Measurements from ENCODE around the gene ANKRD23. TPM values are rescaled to one million over a fixed set of nuclear protein-coding genes. Genes with fewer than 3 reads are reported as not detected.

Gene ANKRD23
- total and polyA plus RNA-seq, 2 experiments from 2014 or later = 0.76 to 1.4 TPM

GRCh38 chr2:96841701-96842495, 1.9 kb downstream of the ANKRD23 start:
- no peak overlapping the region for H3K27ac ChIP-seq
- no peaks in the 10 kb centered on the region for H3K9me3 ChIP-seq (ENCODE audit: low read depth)
- H3F3A ChIP-seq (ENCODE audit: insufficient read depth) = no peaks in the 10 kb centered on the region
- in situ Hi-C loops (cut with MboI) = no loop called here
- no peaks in the 10 kb centered on the region for H3K4me1 ChIP-seq (ENCODE audit: insufficient read depth)
- H4K20me1 ChIP-seq (ENCODE audit: insufficient read depth) = no peaks in the 10 kb centered on the region
- no peaks in the 10 kb centered on the region for H3K9me2 ChIP-seq (ENCODE audit: insufficient read depth)
- H3K4me2 ChIP-seq (ENCODE audit: unreplicated experiment) = no peak overlapping the region
- WGBS, 2 experiments (ENCODE audit: low coverage in 1 of 2, low lambda C conversion rate in 2 of 2, missing lambda C conversion rate in 2 of 2) = 76 to 81% methylated on average over 13 to 16 of the region's 16 CpGs
- no peak overlapping the region for H3K4me3 ChIP-seq
- H2AFZ ChIP-seq = no peak overlapping the region
- no peak overlapping the region for H3K9ac ChIP-seq
- H3K27me3 ChIP-seq (replicated peaks; ENCODE audit: insufficient read depth) = no peaks in the 10 kb centered on the region
- peaks cover 3% of the 10 kb centered on the region; the same call in 1 of the 2 replicates for H3K36me3 ChIP-seq (ENCODE audit: low read depth)
- TF ChIP-seq EZH2 (IDR thresholded peaks at IDR 0.05; ENCODE audit: insufficient read depth, poor library complexity, severe bottlenecking) (no peak), EZH2phosphoT487 (IDR thresholded peaks at IDR 0.05; ENCODE audit: insufficient read depth, low read depth) (no peak)
- H3K79me2 ChIP-seq (ENCODE audit: insufficient read depth) = no peaks in the 10 kb centered on the region
- no peak for DNase-seq

GRCh38 chr2:96839875-96840850, 3.7 kb downstream of the ANKRD23 start:
- no peaks in the 10 kb centered on the region for H3K79me2 ChIP-seq (ENCODE audit: insufficient read depth)
- H3K27me3 ChIP-seq (replicated peaks; ENCODE audit: insufficient read depth) = no peaks in the 10 kb centered on the region
- no peak overlapping the region for H3K4me2 ChIP-seq (ENCODE audit: unreplicated experiment)
- in situ Hi-C loops (cut with MboI) = no loop called here
- no peaks in the 10 kb centered on the region for H3K9me2 ChIP-seq (ENCODE audit: insufficient read depth)
- H3K9ac ChIP-seq = no peak overlapping the region
- no peaks in the 10 kb centered on the region for H3K36me3 ChIP-seq (ENCODE audit: low read depth)
- no peak for DNase-seq
- no peaks in the 10 kb centered on the region for H3K9me3 ChIP-seq (ENCODE audit: low read depth)
- H3K4me1 ChIP-seq (ENCODE audit: insufficient read depth) = no peaks in the 10 kb centered on the region
- WGBS, 2 experiments (ENCODE audit: low coverage in 1 of 2, low lambda C conversion rate in 2 of 2, missing lambda C conversion rate in 2 of 2) = 85 to 88% methylated on average over 35 to 37 of the region's 37 CpGs
- no peak overlapping the region for H3K27ac ChIP-seq
- H4K20me1 ChIP-seq (ENCODE audit: insufficient read depth) = no peaks in the 10 kb centered on the region
- no peak overlapping the region for H2AFZ ChIP-seq
- TF ChIP-seq EZH2 (IDR thresholded peaks at IDR 0.05; ENCODE audit: insufficient read depth, poor library complexity, severe bottlenecking) = no peak
- TF ChIP-seq EZH2phosphoT487 (IDR thresholded peaks at IDR 0.05; ENCODE audit: insufficient read depth, low read depth) = no peak
- H3K4me3 ChIP-seq = no peak overlapping the region
- H3F3A ChIP-seq (ENCODE audit: insufficient read depth) = no peaks in the 10 kb centered on the region

DNA sequence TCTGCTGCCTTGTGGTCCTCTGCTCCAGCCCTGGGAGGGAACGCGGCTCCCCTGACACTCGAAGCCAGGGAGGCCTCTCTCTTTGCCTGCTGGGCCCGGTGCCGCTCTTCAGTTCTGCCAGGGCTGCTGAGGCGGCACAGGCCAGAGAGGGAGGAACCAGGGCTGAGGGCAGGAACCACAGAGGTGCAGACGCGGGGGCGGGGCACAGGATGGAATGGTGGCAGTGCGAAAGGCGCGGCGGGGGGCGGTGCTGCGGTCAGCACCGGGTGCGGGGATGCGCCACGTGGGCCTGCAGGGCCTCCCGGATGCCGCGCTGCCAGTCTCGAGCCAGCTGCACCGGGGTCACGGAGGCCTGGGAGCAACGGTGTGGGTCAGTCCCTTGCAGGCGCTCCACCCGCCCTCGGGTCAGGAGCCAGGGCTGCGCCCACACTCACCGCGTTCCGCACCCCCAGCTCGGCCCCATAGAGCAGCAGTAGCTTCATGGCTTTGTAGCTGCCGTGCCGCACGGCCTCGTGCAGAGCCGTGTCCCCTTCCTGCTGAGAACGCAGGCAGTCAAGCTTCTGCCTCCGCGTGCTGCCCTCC, 4.4 kb downstream of the ANKRD23 start:
- WGBS, 2 experiments (ENCODE audit: low coverage in 1 of 2, low lambda C conversion rate in 2 of 2, missing lambda C conversion rate in 2 of 2) = 34% methylated on average over 30 to 42 of the region's 42 CpGs
- in situ Hi-C loops (cut with MboI) = no loop called here

More for the DNA sequence above, 4.4 kb downstream of the ANKRD23 start:
- no peak for DNase-seq
- Histone ChIP-seq H3K9me2 (ENCODE audit: insufficient read depth) (no peaks in the 10 kb centered on the region), H3K79me2 (ENCODE audit: insufficient read depth) (no peaks in the 10 kb centered on the region), H3F3A (ENCODE audit: insufficient read depth) (no peaks in the 10 kb centered on the region), H4K20me1 (ENCODE audit: insufficient read depth) (no peaks in the 10 kb centered on the region), H3K27me3 (replicated peaks; ENCODE audit: insufficient read depth) (no peaks in the 10 kb centered on the region), H2AFZ (no peak overlapping the region), H3K9ac (no peak overlapping the region), H3K9me3 (ENCODE audit: low read depth) (no peaks in the 10 kb centered on the region), H3K36me3 (ENCODE audit: low read depth) (no peaks in the 10 kb centered on the region), H3K4me1 (ENCODE audit: insufficient read depth) (no peaks in the 10 kb centered on the region), H3K27ac (no peak overlapping the region), H3K4me2 (ENCODE audit: unreplicated experiment) (no peak overlapping the region), H3K4me3 (no peak overlapping the region)
- no peak for TF ChIP-seq EZH2phosphoT487 (IDR thresholded peaks at IDR 0.05; ENCODE audit: insufficient read depth, low read depth)
- TF ChIP-seq EZH2 (IDR thresholded peaks at IDR 0.05; ENCODE audit: insufficient read depth, poor library complexity, severe bottlenecking) = no peak

Data from GM23248 (cell line).